Heart left ventricle (tissue), 16 donors: ENCODE data around the gene NCKIPSD. TPM values are rescaled to one million over a fixed set of nuclear protein-coding genes. Genes with fewer than 3 reads are reported as not detected.
"Not testable (repeated sequence)": the region's sequence is repeated elsewhere in the genome, so short reads cannot be mapped to it uniquely, and the experiment has no call there.

ENCODE experiments used
- ATAC-seq, 4 donors: fragments of 200-7000 bp; cut with Tn5 transposase; one replicate each; pipeline ENCODE4 v1.9.1; 2020 to 2022; ENCODE audit warnings: moderate library complexity in 4 of 4, mild to moderate bottlenecking in 3 of 4, moderate number of reproducible peaks in 1 of 4
- DNase-seq, 5 donors: peaks; one replicate each; pipeline ENCODE4 v3.0.0-alpha.2; 2020
- H3K27ac ChIP-seq, 12 donors: fragments of 200-600 bp; sonication (generic) in 4 of 12; one replicate each; pipeline versions ENCODE4 v1.5.0 to v1.8.0; 2016 to 2022; ENCODE audit warnings: mild to moderate bottlenecking in 2 of 12
- H3K27me3 ChIP-seq, 9 donors: fragments of 200-600 bp; sonication (generic) in 2 of 9; one replicate each; pipeline versions ENCODE4 v1.5.1 to v1.8.0; 2016 to 2022; ENCODE audit warnings: mild to moderate bottlenecking in 3 of 9
- H3K36me3 ChIP-seq, 9 donors: fragments of 200-600 bp; sonication (generic) in 2 of 9; one replicate each; pipeline versions ENCODE4 v1.5.0 to v1.8.0; 2018 to 2022; ENCODE audit warnings: mild to moderate bottlenecking in 2 of 9
- H3K4me1 ChIP-seq, 12 donors: fragments of 200-600 bp; sonication (generic) in 4 of 12; one replicate each; pipeline versions ENCODE4 v1.5.0 to v1.8.0; 2016 to 2022; ENCODE audit warnings: mild to moderate bottlenecking in 3 of 12
- H3K4me3 ChIP-seq, 12 donors: fragments of 200-600 bp; sonication (generic) in 4 of 12; one replicate each; pipeline versions ENCODE4 v1.5.0 to v1.8.0; 2017 to 2022; ENCODE audit warnings: mild to moderate bottlenecking in 9 of 12, moderate library complexity in 4 of 12
- H3K9me3 ChIP-seq, 12 donors: fragments of 200-600 bp; sonication (generic) in 4 of 12; one replicate each; pipeline versions ENCODE4 v1.5.0 to v1.8.0; 2016 to 2022; ENCODE audit warnings: mild to moderate bottlenecking in 1 of 12
- POLR2A ChIP-seq, 2 donors: fragments of 450-650 bp; IDR thresholded peaks; one replicate each; pipeline ENCODE4 v1.6.1; 2017; ENCODE audit warnings: antibody characterized with exemption in 2 of 2, mild to moderate bottlenecking in 2 of 2, moderate library complexity in 2 of 2
- WGBS, 4 donors: extraction: QIAGEN DNeasy Blood & Tissue Kit in 2 of 4; methylation state at CpG; one replicate each; pipeline versions ENCODE4 v1.1.5 to v1.1.7; 2013 to 2018; 5-methylcytosine and 5-hydroxymethylcytosine counted together
- intact Hi-C, 10 donors: fragments of 100-400 bp; cut with DNase I; formaldehyde crosslinking; loops; one replicate each; pipeline versions ENCODE4 v1.11.1 to v1.14.2; 2022
- long read RNA-seq, 3 donors: library from polyadenylated mRNA; unstranded; transcript quantifications; one replicate each; pipeline ENCODE4 v2.0.0, GENCODE V29; 2020 to 2021
- polyA plus RNA-seq, 2 donors: library from polyadenylated mRNA; stranded (reverse); fragments of 200-250 nt; gene quantifications; one replicate each; pipeline ENCODE4 v1.2.3, GENCODE V29; 2013
- total RNA-seq, 9 donors: library from RNA; depleted of rRNA in 2 of 9; stranded (reverse); fragments of >200 nt in 2 of 9; fragmentation: NEBNext Ultra II Directional in 3 of 9; extraction: Animal tissue kit (Norgen Biotek cat#: 25700) in 3 of 9; gene quantifications; one replicate each; pipeline versions ENCODE4 v1.1.0 to v1.2.4, GENCODE V29; 2016 to 2023
- TF ChIP-seq, protein P1 (sequence below), 12 donors: fragments of 200-600 bp; sonication (generic) in 4 of 12; IDR thresholded peaks; one replicate each; pipeline versions ENCODE4 v1.5.0 to v1.8.0; 2018 to 2022; ENCODE audit warnings: antibody characterized with exemption in 12 of 12, mild to moderate bottlenecking in 5 of 12
- donor health status: ischemic (EF 13 %, LVEDD 7.1; RV severe dilation, severe dysfunction).
- donor health status: healthy with polysubstance abuse.
- donor health status: DM: no; HTN: yes; CAD: no.
- donor health status: DM: no; HTN: no; CAD: no.
- donor health status: ischemic (EF 25% LVEDD 6.9; RV normal size, moderate dysfunction).
- donor health status: ischemic (EF 25% LVEDD 5.7; RV mildly dilated, moderate dysfunction).
- donor health status: healthy.
- donor health status: DM: yes; HTN: yes; CAD: no.
- donor health status: ischemic (EF 35%, LVEDD 5.7; RV mildly dilated, moderate dysfunction).
- donor health status: nonischemic (EF 11% LVEDD 7.7; RV severe dilation, severe dysfunction).
- donor health status: DM: yes; HTN: yes; CAD: no.
- donor health status: PGD.
- donor health status: ischemic (EF 29% LVEDD 5.4; RV normal size, mild dysfunction).
- donor health status: nonischemic (EF 23%, LVEDD 6.1; RV moderate dilation, normal function).

Gene NCKIPSD
- total RNA-seq (10 to 100 TPM in 7 of 9 donors, 1 to 10 TPM in 2; 9.8 to 47.6 (median 14.7) TPM), polyA plus RNA-seq (10 to 100 TPM; 11.5 to 16.9 TPM)
- long read RNA-seq, donor 1, transcript NCKIPSD-204 (13 exons, 2,925 nt) = major isoform, 7 of 23 reads
- long read RNA-seq, donor 1, partial matches to known transcripts = 2 of 23 reads
- long read RNA-seq, donor 1, other reads (novel, unspliced or antisense) = 12 of 23 reads
- long read RNA-seq, donor 2, transcript NCKIPSD-204 (13 exons, 2,925 nt) = minor isoform, 6 of 34 reads
- long read RNA-seq, donor 2, transcript NCKIPSD-201 (13 exons, 2,989 nt) = major isoform, 8 of 34 reads
- long read RNA-seq, donor 2, partial matches to known transcripts = 11 of 34 reads
- long read RNA-seq, donor 2, other reads (novel, unspliced or antisense) = 9 of 34 reads
- long read RNA-seq, donor 3, partial matches to known transcripts = 3 of 15 reads
- long read RNA-seq, donor 3, other reads (novel, unspliced or antisense) = 6 of 15 reads

DNA sequence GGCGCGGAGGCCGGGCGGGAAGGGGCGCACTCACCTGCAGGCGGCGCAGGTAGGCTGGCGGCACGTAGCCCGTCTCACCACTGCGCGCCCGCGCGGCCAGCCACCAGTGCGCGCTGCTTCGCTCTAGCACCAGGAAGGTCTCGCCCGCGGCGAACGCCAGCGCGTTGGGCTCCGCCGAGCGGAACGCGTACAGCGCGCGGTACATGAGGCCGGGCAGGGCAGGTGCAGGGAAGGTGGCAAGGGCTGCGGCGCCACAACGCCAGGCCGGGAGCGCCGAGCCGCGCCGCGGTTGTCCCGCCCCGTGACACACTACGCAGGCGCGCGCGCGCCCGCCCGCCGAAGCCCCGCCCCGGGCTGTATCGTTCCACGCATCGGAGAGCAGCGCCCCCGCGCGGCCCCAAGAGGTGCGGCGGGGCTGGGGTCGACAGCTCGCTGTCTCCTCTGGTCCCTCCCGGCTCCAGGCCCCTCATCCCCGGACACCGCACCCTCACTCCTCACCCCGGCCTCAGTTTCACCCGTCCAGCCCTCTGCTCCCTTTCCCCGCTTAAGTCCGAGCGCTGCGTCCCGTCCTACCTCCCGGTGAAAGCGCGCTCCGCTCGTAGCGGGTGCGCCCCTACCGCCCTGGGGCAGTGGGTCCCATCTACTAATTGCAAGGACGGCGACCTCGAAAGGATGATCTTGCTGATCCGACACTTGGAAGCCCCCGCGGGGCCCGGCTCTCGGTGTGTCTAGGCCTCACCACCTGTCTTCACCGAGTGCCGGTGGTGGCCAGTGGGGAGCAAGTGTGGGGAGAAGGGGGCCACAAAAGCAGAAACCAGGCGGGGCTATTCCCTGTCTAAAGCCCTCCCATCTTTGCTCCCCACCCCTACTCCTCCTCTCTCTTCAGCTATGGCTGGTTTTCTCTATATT, at the start of gene NCKIPSD:
Gene NCKIPSD, minus strand, starts transcription at position 313 of the 909 bp plus-strand sequence. Its CDS starts 108 bp downstream, at position 205.
- peaks cover 8 to 45% (median 34%) of the 10 kb centered on the region in 12 donors for H3K4me1 ChIP-seq
- DNase-seq (peak; percentile 88 to 96 (median 92)), ATAC-seq (peak; percentile 69 to 94 (median 89))
- H3K27me3 ChIP-seq = no peaks in the 10 kb centered on the region
- H3K36me3 ChIP-seq = peaks cover 5 to 59% (median 54%) of the 10 kb centered on the region in 9 donors
- H3K4me3 ChIP-seq = peak within 1 kb of the TSS; percentile 80 to 100 (median 94)
- peak within 1 kb of the TSS; percentile 71 to 92 (median 86) for H3K27ac ChIP-seq
- intact Hi-C loops = loop anchor here in 6 of 10 donors (2.0 to 10.0 kb wide), 6 partner anchors 51 to 239 kb away; partner anchors contain the start of genes ATRIP (in 1 of the 6) and PRKAR2A (in 1 of the 6)
- 1 to 2% (median 1%) methylated on average over 21 to 97 of the region's 97 CpGs for WGBS, 4 donors
- TF ChIP-seq POLR2A (IDR thresholded peaks at IDR 0.05) = peak; percentile 32 to 92
- TF ChIP-seq, protein P1, sequence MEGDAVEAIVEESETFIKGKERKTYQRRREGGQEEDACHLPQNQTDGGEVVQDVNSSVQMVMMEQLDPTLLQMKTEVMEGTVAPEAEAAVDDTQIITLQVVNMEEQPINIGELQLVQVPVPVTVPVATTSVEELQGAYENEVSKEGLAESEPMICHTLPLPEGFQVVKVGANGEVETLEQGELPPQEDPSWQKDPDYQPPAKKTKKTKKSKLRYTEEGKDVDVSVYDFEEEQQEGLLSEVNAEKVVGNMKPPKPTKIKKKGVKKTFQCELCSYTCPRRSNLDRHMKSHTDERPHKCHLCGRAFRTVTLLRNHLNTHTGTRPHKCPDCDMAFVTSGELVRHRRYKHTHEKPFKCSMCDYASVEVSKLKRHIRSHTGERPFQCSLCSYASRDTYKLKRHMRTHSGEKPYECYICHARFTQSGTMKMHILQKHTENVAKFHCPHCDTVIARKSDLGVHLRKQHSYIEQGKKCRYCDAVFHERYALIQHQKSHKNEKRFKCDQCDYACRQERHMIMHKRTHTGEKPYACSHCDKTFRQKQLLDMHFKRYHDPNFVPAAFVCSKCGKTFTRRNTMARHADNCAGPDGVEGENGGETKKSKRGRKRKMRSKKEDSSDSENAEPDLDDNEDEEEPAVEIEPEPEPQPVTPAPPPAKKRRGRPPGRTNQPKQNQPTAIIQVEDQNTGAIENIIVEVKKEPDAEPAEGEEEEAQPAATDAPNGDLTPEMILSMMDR (IDR thresholded peaks at IDR 0.05) = peak; percentile 76 to 94 (median 88)
- no peaks in the 10 kb centered on the region for H3K9me3 ChIP-seq

DNA sequence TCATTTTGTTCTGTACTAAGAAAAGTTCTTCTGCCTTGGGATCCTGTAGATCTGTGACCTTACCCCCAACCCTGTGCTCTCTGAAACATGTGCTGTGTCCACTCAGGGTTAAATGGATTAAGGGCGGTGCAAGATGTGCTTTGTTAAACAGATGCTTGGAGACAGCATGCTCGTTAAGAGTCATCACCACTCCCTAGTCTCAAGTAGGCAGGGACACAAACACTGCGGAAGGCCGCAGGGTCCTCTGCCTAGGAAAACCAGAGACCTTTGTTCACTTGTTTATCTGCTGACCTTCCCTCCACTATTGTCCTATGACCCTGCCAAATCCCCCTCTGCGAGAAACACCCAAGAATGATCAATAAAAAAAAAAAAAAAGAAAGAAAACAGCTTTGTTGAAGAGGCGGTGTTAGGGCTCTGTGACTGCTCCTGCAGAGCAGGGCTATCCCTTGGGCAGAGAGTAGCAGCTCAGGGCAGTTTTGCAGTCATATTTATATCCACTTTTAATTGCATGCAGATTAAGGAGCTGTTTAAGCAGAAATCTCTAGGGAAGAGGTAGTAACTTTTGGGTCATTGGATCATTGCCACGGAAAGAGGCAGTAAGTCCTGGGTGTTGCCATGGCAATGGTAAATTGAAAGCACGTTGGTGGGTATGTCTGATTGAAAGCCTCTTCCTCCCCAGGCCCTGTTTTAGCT, 49.5 kb upstream of the NCKIPSD start:
- H3K9me3 ChIP-seq, ATAC-seq, DNase-seq, H3K4me3 ChIP-seq, H3K27me3 ChIP-seq, H3K36me3 ChIP-seq: not testable (repeated sequence)
- 34 to 54% (median 51%) methylated on average over 7 to 8 of the region's 8 CpGs for WGBS, 4 donors
- Histone ChIP-seq H3K27ac (peak overlapping the region in 5 of 12 donors; percentile 2 to 39 (median 23)), H3K4me1 (peaks cover 9 to 47% (median 37%) of the 10 kb centered on the region in 12 donors)
- intact Hi-C loops = loop anchor here in 3 of 10 donors (5.0 kb wide), 2 partner anchors 48 to 112 kb away; partner anchors contain the start of genes NCKIPSD (in 3 of the 3) and PRKAR2A (in 1 of the 3)

DNA sequence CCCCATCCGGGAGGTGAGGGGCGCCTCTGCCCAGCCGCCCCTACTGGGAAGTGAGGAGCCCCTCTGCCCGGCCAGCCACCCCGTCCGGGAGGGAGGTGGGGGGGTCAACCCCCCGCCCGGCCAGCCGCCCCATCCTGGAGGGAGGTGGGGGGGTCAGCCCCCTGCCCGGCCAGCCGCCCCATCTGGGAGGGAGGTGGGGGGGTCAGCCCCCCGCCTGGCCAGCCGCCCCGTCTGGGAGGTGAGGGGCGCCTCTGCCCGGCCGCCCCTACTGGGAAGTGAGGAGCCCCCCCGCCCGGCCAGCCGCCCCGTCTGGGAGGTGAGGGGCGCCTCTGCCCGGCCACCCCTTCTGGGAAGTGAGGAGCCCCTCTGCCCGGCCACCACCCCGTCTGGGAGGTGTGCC, 48.8 kb upstream of the NCKIPSD start:
- H3K27ac ChIP-seq, H3K36me3 ChIP-seq, H3K9me3 ChIP-seq, DNase-seq, H3K4me3 ChIP-seq, H3K27me3 ChIP-seq, intact Hi-C loops, ATAC-seq: not testable (repeated sequence)
- H3K4me1 ChIP-seq = peaks cover 9 to 40% (median 30%) of the 10 kb centered on the region in 12 donors
- WGBS, 4 donors = 88 to 94% (median 91%) methylated on average over 6 to 21 of the region's 25 CpGs

DNA sequence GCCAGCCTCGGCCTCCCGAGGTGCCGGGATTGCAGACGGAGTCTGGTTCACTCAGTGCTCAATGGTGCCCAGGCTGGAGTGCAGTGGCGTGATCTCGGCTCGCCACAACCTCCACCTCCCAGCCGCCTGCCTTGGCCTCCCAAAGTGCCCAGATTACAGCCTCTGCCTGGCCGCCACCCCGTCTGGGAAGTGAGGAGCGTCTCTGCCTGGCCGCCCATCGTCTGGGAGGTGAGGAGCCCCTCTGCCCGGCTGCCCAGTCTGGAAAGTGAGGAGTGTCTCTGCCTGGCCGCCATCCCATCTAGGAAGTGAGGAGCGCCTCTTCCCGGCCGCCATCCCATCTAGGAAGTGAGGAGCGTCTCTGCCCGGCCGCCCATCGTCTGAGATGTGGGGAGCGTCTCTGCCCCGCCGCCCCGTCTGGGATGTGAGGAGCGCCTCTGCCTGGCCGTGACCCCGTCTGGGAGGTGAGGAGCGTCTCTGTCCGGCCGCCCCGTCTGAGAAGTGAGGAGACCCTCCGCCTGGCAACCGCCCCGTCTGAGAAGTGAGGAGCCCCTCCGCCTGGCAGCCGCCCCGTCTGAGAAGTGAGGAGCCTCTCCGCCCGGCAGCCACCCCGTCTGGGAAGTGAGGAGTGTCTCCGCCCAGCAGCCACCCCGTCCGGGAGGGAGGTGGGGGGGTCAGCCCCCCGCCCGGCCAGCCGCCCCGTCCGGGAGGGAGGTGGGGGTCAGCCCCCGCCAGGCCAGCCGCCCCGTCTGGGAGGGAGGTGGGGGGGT, 48.2 kb upstream of the NCKIPSD start:
- H3K4me3 ChIP-seq, ATAC-seq, H3K9me3 ChIP-seq, H3K27me3 ChIP-seq, DNase-seq, H3K36me3 ChIP-seq, H3K27ac ChIP-seq, intact Hi-C loops: not testable (repeated sequence)
- peaks cover 6 to 34% (median 25%) of the 10 kb centered on the region in 12 donors for H3K4me1 ChIP-seq
- 94 to 100% (median 94%) methylated on average over 6 to 48 of the region's 53 CpGs for WGBS, 4 donors
